Transverse colon (tissue), 4 donors: ENCODE results near the gene MUC20.
"Not testable (repeated sequence)": the region's sequence is repeated elsewhere in the genome, so short reads cannot be mapped to it uniquely, and the experiment has no call there.

Experiments
- CTCF ChIP-seq, 5 experiments: fragments of 200-600 bp in 3 of 5; fragments of 450-650 bp in 2 of 5; sonication (generic) in 3 of 5; IDR thresholded peaks; 1 replicate in 2 of 5; 2 replicates in 3 of 5; pipeline ENCODE4 v1.5.1; 2016 to 2017; ENCODE audit warnings: antibody characterized with exemption in 5 of 5, inconsistent platforms in 3 of 5, mild to moderate bottlenecking in 2 of 5, moderate library complexity in 1 of 5
- EP300 ChIP-seq: sonication (generic); formaldehyde crosslinking; IDR thresholded peaks from one replicate; pipeline ENCODE4 v1.6.1; 2017; ENCODE audit warnings: antibody characterized with exemption, low read depth
- POLR2AphosphoS5 ChIP-seq, 3 donors: sonication (generic); formaldehyde crosslinking; IDR thresholded peaks; one replicate each; pipeline ENCODE4 v1.6.1; 2016; ENCODE audit warnings: antibody characterized with exemption in 3 of 3

- TF ChIP-seq CTCF (IDR thresholded peaks at IDR 0.05); POLR2AphosphoS5 (IDR thresholded peaks at IDR 0.05); EP300: not testable (repeated sequence)
Observed at GRCh38 chr3:195724363-195724762, 3.6 kb downstream of the MUC20 start.
